Stimulated activated CD4-positive, alpha-beta T cell treated with anti-CD3 and anti-CD28 coated beads, Interleukin-12 subunit alpha, Interleukin-12 subunit beta, amount 100 ng/mL, for 24 hours (primary cell): ENCODE results near the gene LSM14B.

Source experiments
- DNase-seq, 2 experiments: peaks; one replicate each; pipeline ENCODE4 v3.0.0-alpha.2; 2020; ENCODE audit warnings: low read depth in 2 of 2

The LSM14B gene

GRCh38 chr20:62132421-62132820, 10.1 kb downstream of the LSM14B start:
- no peak for DNase-seq

GRCh38 chr20:62133051-62133845, 11.0 kb downstream of the LSM14B start:
- no peak for DNase-seq

DNA sequence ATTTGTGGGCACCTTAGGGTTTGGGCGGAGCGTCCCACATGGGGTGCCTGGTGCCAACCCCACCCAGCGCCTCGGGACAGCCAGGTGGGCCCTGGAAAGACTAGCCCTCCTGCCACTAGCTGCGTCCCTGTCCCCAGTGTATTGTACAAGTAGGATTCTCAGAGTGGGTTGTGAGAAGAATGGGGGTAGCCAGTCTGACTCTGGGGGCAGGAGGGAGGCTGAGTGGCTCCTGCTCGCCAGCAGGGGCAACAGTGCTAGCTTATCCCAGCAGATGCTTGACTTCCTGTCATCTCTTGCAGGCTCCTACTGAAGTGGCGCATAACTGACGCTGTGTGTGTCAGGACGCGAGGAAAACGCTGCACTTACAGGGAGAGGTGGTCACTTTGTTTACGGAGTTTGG, 11.6 kb downstream of the LSM14B start:
- no peak for DNase-seq

DNA sequence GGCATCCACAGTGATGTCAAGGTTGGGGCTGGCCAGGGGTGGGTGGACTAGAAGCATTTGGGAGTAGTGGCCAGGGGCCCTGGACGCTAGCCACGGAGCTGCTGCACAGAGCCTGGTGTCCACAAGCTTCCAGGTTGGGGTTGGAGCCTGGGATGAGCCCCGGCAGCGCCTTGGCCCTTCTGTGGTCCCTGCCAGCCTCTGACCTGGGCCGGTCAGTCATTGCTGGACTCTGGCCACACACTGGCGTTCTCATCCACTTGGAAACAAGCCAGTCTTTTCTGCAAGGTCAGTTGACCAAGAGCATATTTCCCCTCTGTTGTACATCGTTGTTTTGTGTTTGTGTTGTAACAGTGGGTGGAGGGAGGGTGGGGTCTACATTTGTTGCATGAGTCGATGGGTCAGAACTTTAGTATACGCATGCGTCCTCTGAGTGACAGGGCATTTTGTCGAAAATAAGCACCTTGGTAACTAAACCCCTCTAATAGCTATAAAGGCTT, 12.5 kb downstream of the LSM14B start:
- no peak for DNase-seq

DNA sequence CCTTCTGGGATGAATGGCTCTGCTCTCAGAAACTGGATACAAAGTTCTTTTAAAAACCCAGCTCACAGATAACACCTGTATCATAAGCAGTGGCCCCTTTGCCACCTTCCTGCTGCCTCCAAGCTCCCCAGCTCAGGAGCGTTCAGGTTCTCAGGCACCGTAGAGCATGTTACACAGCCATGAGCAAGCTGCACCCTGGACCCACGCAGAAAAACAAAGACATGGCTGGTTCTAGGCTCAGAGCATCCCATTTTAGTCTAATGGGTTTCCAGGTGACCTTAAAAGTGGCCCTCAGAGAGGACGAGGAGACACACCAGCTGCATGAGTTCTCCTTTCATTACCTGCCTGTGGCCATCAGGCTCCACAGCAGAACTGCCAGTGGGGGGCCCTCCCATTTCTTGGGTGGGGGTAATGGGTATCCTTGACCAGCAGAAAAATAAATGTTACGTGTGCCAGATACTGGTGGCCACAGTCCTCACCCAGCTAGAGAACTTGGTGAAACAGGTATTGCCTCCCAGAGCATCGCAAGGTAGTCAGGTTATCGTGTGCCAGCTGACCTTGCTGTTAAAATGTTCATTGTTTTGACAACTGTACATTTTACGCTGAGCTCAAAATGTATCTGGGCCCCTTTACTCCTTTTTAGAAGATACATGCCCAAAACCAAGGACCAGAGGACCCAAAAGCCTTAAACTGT, 13.4 kb downstream of the LSM14B start:
- no peak for DNase-seq

DNA sequence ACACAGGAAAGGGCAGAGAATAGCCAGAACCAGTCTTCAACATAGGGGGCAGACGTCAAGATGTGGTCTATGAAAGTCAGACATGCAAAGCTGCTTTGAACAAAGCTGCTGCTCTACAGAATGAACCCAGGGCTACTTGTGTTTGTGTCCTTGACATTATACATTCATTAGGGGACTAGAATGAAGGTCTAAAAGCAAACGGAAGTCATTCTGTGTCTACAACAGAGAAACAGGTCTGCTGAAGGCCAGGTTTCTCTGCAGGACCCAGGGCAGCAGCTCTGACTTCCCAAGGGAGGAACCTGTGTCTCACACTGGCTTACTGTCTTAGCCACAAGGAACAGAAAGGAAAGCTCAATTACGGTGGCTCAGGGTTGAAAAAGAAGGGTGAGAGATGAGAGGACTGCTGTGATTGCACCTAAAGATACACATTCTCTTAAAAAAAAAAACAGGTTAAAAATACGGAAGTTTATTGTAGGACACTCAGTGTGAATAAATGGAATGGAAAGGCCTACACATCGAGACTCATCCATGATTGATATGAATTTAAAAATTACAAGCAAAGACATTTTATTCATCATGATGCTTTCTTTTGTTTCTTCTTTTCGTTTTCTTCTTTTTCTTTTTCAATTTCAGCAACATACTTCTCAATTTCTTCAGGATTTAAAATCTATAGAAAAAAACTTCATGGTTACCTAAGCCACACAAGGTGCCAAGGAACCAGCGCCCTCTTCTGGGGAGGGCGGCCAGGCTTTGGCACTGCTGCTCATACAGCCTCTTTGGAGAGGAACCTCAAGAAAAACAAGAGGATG, 14.2 kb downstream of the LSM14B start:
- DNase-seq: peak in 1 of 2 experiments; percentile 47

- DNase-seq: no peak
These were observed 14.8 kb downstream of the LSM14B start for GRCh38 chr20:62137092-62137384.

GRCh38 chr20:62137478-62138203, 15.4 kb downstream of the LSM14B start:
- DNase-seq: no peak

DNA sequence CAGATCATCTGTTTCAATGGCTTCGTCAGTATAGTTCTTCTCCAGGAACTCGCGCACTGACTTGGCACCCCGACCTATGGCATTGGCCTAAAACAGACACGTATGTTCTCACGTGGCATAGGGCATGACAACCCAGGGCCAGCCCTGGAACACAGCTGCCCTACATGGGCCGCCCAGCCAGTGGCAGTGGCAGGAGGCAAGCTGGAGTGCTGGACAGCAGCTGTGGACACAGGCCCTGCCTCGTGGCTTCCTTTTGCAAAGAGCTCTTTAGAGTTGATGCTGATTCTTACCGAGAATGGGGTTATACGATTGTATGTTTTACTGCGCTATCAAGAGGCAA, 15.9 kb downstream of the LSM14B start:
- DNase-seq: no peak

- DNase-seq: no peak
These were observed 16.6 kb downstream of the LSM14B start for GRCh38 chr20:62138912-62139311.

DNA sequence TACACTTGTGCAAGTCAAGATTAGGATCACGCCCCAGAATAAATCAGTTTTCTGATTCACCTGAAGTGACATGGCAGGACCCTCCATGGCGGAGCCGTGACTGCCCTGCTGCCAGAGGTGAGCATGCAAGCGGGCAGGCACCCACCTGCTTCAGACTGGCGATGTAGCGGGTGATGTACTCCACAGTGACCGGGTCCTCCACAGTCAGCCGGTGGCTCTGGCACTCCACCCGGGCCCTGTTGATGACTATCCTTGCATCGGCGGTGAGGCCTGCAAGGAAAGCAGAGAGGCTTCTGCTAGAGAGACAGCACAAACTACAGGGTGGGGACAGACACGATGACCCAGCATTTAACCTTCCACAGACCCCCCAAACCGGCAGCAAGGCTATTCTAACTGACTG, 17.4 kb downstream of the LSM14B start:
- DNase-seq: no peak

DNA sequence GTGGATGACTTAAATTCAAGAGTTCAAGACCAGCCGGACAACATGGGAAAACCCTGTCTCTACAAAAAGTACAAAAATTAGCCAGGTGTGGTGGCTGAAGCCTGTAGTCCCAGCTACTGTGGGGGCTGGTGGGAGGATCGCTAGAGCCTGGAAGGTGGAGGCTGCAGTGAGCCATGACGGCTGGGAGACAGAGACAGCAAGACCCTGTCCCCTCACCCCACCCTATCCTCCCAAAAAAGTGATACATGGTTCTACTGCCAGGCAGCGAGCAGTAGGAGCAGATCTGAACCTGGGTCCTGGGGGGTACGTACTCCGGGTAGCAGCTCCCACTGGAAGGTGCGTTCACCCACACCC, 18.7 kb downstream of the LSM14B start:
- no peak for DNase-seq

DNA sequence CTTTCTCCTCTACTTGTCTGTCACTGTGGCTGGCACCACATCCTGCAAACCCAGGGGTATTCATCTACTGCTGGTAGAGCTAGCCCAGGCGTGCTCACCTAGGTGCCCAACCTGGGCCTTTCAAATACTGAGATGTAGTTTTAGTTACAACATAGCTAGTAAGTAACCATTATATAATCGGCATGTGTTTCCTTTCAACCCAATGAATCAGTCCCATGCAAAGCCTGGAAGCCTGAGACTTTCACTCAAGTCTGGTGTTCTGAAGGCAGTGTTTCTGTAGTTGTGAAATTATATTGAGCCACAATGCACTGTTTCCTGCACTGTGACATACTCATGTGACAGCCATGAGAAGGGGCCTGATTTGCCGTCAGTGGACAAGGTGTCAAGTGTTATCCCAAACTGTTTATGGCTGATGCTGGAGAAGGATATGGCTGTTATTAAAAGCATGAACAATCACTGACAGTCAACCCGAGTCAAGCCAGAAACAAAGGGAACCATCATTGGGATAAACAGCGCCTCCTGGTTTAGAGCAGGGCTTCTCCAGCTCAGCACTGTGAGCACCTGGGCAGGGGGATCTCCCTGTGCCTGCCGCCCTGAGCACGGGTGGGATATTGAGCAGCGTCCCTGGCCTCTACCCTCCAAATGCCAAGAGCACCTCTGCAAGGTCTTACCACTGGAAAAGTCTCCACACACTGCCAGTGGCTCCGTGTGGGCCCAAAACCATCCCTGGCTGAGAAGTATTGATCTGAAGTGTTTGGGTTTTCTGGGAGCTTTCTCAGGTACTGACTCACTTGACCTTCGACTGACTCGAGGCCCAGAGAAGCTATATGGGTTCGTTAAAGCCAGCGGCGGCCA, 19.3 kb downstream of the LSM14B start:
- DNase-seq: peak in 1 of 2 experiments; percentile 12

DNA sequence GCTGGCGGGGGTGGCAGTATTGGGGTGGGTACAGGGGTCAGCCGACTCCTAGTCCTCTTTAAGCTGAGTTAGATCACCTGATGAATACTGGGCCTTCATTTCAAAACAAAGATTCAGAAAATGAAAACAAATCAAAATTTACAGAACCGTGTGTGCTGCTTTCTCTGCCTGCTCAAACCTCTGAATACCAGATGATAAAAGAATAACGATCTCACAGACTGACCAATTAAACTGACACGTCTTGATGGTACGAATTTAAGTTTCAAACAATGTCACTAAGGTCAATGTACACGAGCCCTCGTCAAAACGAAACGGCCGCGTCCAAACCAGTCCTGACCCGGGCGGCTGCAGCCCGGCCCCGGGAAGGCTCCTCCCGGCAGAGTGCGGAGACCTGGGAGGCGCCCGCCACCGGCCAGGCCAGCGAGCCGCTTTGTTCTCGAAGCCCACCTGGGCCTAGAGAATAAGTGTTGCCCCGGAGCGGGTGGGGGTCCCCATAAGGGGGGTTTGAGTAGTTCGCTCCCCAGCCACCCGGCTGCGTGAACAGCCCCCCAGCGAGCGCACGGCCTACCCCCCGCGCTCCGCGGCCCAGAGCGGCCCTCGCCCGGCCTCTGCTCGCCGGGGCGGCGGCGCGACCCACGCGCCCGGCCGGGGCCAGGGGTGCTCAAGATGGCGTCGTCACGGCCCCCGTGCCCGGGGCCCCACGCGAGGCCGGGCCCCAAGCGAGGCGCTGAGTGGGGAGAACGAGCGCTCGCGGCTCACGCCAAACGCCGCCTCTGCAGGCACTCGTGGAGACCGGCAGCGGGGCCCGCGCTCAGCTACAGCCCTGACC, 20.2 kb downstream of the LSM14B start:
- no peak for DNase-seq

- peak; percentile 68 to 72 for DNase-seq
These were observed 21.0 kb downstream of the LSM14B start, which contains the start of the genes PSMA7 and SS18L1 for GRCh38 chr20:62143081-62143956. TSS of gene PSMA7 (minus strand) at chr20:62143394. CDS start at chr20:62143303, 91 bp downstream. TSS of gene SS18L1 (plus strand) at chr20:62143769. CDS start at chr20:62143821, 52 bp downstream.

DNA sequence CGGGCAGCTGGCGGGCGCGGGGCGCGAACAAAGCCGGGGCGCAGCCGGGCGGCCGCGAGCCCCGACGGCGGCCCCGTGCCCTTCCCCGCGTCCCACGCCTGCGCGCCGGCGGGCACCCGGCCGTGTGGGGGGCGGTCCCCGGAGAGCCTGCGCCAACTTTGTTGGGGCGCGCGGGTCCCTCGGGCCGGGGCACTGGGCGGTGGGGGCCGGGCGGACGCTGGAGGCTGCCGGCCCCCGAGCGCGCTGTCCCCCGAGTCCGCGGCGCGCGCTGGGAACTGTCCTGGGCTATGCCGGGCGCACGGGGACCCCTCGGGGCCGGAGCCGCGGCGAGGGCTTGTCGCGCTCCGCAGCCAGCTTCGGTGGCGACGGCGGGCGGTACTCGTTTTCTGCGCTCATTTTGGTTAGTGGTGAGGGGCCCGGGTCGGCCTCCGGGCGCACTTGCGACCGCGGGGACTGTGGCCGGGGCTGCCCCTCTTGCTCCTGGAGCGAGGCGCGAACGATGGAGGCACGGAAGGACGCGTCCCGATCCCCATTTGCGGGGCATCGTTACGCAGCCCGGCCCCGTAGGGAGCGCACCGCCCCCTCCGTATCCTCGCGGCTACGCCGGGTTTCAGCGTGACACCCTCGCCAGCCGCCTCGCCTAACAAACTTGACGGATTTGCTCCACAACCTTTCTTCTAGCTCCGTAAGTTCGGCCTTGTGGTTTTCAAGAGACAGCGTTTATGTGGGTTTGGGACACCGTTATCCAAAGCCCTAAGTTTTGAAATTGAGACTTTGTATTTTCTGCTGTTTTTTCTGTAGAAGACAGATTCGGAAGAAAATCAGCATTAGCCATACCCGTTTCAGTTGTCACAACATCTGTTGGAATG, 21.9 kb downstream of the LSM14B start:
- peak in 1 of 2 experiments; percentile 57 for DNase-seq

GRCh38 chr20:62145688-62146018, 23.4 kb downstream of the LSM14B start:
- no peak for DNase-seq
